Mesendoderm (in vitro differentiated cells): ENCODE measurements around the gene SEC61A1.

Source experiments
- DNase-seq: peaks from one replicate; pipeline ENCODE4 v3.0.0; 2013
- H2AK5ac ChIP-seq: 2 replicates; pipeline ENCODE4 v1.6.1; 2013; ENCODE audit warnings: low read length, inconsistent platforms
- H2BK120ac ChIP-seq: 2 replicates; pipeline ENCODE4 v1.6.1; 2013; ENCODE audit warnings: low read depth, mild to moderate bottlenecking, low read length, moderate library complexity, mixed read lengths
- H2BK15ac ChIP-seq: replicated peaks from 2 replicates; pipeline ENCODE4 v1.6.1; 2013; ENCODE audit warnings: low read depth, mild to moderate bottlenecking, moderate library complexity
- H2BK5ac ChIP-seq: 2 replicates; pipeline ENCODE4 v1.6.1; 2013; ENCODE audit warnings: low read length, inconsistent platforms
- H3K18ac ChIP-seq: 2 replicates; pipeline ENCODE4 v1.6.1; 2013; ENCODE audit warnings: mild to moderate bottlenecking, low read length, mixed read lengths
- H3K23ac ChIP-seq: one replicate; pipeline ENCODE4 v1.6.1; 2013; ENCODE audit warnings: low read length
- H3K27ac ChIP-seq: 2 replicates; pipeline ENCODE4 v1.5.1; 2013; ENCODE audit warnings: low read depth, mild to moderate bottlenecking, inconsistent platforms, low read length, moderate library complexity
- H3K27me3 ChIP-seq: 2 replicates; pipeline ENCODE4 v1.6.1; 2013; ENCODE audit warnings: low read length, control low read depth, mild to moderate bottlenecking, inconsistent platforms; ENCODE audit not compliant: insufficient read depth, poor library complexity
- H3K36me3 ChIP-seq: 2 replicates; pipeline ENCODE4 v1.6.1; 2013; ENCODE audit warnings: low read length, inconsistent platforms; ENCODE audit not compliant: control insufficient read depth, insufficient read depth
- H3K4ac ChIP-seq: one replicate; pipeline ENCODE4 v1.6.1; 2013; ENCODE audit warnings: low read depth, mild to moderate bottlenecking, low read length, moderate library complexity
- H3K4me1 ChIP-seq: 2 replicates; pipeline ENCODE4 v1.6.1; 2013; ENCODE audit warnings: low read depth, low read length, inconsistent platforms; ENCODE audit not compliant: control insufficient read depth
- H3K4me2 ChIP-seq: 2 replicates; pipeline ENCODE4 v1.6.1; 2013; ENCODE audit warnings: low read length
- H3K4me3 ChIP-seq: 2 replicates; pipeline ENCODE4 v1.5.1; 2013; ENCODE audit warnings: mild to moderate bottlenecking, low read length
- H3K56ac ChIP-seq: one replicate; pipeline ENCODE4 v1.6.1; 2013; ENCODE audit warnings: low read length
- H3K79me1 ChIP-seq: 2 replicates; pipeline ENCODE4 v1.6.1; 2013; ENCODE audit warnings: low read length, inconsistent platforms
- H3K79me2 ChIP-seq: 2 replicates; pipeline ENCODE4 v1.6.1; 2013; ENCODE audit warnings: mild to moderate bottlenecking, low read length; ENCODE audit not compliant: control insufficient read depth, insufficient read depth
- H3K9ac ChIP-seq: 2 replicates; pipeline ENCODE4 v1.6.1; 2013; ENCODE audit warnings: low read length, inconsistent platforms
- H4K5ac ChIP-seq: one replicate; pipeline ENCODE4 v1.6.1; 2013; ENCODE audit warnings: low read length
- H4K8ac ChIP-seq: one replicate; pipeline ENCODE4 v1.6.1; 2013; ENCODE audit warnings: low read depth, mild to moderate bottlenecking, control low read depth, low read length, moderate library complexity
- WGBS: extraction: QIAGEN DNeasy Blood & Tissue Kit; methylation state at CpG from one replicate; pipeline ENCODE4 v1.1.7; 2013; ENCODE audit warnings: low lambda C conversion rate, missing lambda C conversion rate; ENCODE audit not compliant: insufficient coverage; ENCODE audit errors: extremely low coverage; 5-methylcytosine and 5-hydroxymethylcytosine counted together

The SEC61A1 gene

GRCh38 chr3:128081226-128081625 is 29.0 kb downstream of the SEC61A1 start:
- no peak overlapping the region for H3K9ac ChIP-seq
- no peak overlapping the region for H3K4ac ChIP-seq
- H3K27me3 ChIP-seq = no peaks in the 10 kb centered on the region
- H2AK5ac ChIP-seq = no peak overlapping the region
- no peak overlapping the region for H4K8ac ChIP-seq
- no peak overlapping the region for H3K4me3 ChIP-seq
- H3K23ac ChIP-seq = no peak overlapping the region
- DNase-seq = no peak
- no peaks in the 10 kb centered on the region for H3K79me2 ChIP-seq
- no CpG with 5 or more reads among the region's 6 CpGs for WGBS
- H3K4me1 ChIP-seq = no peaks in the 10 kb centered on the region
- no peak overlapping the region for H2BK5ac ChIP-seq
- H3K36me3 ChIP-seq = peaks cover 8% of the 10 kb centered on the region
- H3K27ac ChIP-seq = no peak overlapping the region
- H3K4me2 ChIP-seq = no peak overlapping the region
- H3K56ac ChIP-seq = no peak overlapping the region
- H4K5ac ChIP-seq = no peak overlapping the region
- H3K18ac ChIP-seq = no peak overlapping the region
- H2BK15ac ChIP-seq = no peak overlapping the region
- no peaks in the 10 kb centered on the region for H3K79me1 ChIP-seq
- H2BK120ac ChIP-seq = no peak overlapping the region

GRCh38 chr3:128081846-128082245 is 29.6 kb downstream of the SEC61A1 start:
- H3K18ac ChIP-seq = no peak overlapping the region
- no peak overlapping the region for H3K4me3 ChIP-seq
- no CpG with 5 or more reads among the region's 4 CpGs for WGBS
- H3K79me2 ChIP-seq = no peaks in the 10 kb centered on the region
- H2BK15ac ChIP-seq = no peak overlapping the region
- H3K79me1 ChIP-seq = no peaks in the 10 kb centered on the region
- H4K8ac ChIP-seq = no peak overlapping the region
- no peak overlapping the region for H2BK120ac ChIP-seq
- H3K36me3 ChIP-seq = peaks cover 8% of the 10 kb centered on the region
- H3K56ac ChIP-seq = no peak overlapping the region
- H4K5ac ChIP-seq = no peak overlapping the region
- H2BK5ac ChIP-seq = no peak overlapping the region
- H3K4me2 ChIP-seq = no peak overlapping the region
- DNase-seq = no peak
- H3K27ac ChIP-seq = no peak overlapping the region
- H3K27me3 ChIP-seq = no peaks in the 10 kb centered on the region
- no peak overlapping the region for H2AK5ac ChIP-seq
- H3K23ac ChIP-seq = no peak overlapping the region
- H3K4ac ChIP-seq = no peak overlapping the region
- no peak overlapping the region for H3K9ac ChIP-seq
- H3K4me1 ChIP-seq = no peaks in the 10 kb centered on the region

GRCh38 chr3:128082546-128082945 is 30.3 kb downstream of the SEC61A1 start:
- no peak overlapping the region for H3K9ac ChIP-seq
- no peak overlapping the region for H2BK15ac ChIP-seq
- no peak overlapping the region for H3K27ac ChIP-seq
- H3K4me3 ChIP-seq = no peak overlapping the region
- no peaks in the 10 kb centered on the region for H3K27me3 ChIP-seq
- no peaks in the 10 kb centered on the region for H3K79me2 ChIP-seq
- H3K4ac ChIP-seq = no peak overlapping the region
- no peak overlapping the region for H4K5ac ChIP-seq
- H3K79me1 ChIP-seq = no peaks in the 10 kb centered on the region
- no peak overlapping the region for H2BK120ac ChIP-seq
- H3K56ac ChIP-seq = no peak overlapping the region
- no peak overlapping the region for H3K23ac ChIP-seq
- H3K36me3 ChIP-seq = peaks cover 8% of the 10 kb centered on the region
- no peaks in the 10 kb centered on the region for H3K4me1 ChIP-seq
- DNase-seq = no peak
- no peak overlapping the region for H2AK5ac ChIP-seq
- WGBS = no CpG with 5 or more reads among the region's 10 CpGs
- H2BK5ac ChIP-seq = no peak overlapping the region
- H3K18ac ChIP-seq = no peak overlapping the region
- H4K8ac ChIP-seq = no peak overlapping the region
- H3K4me2 ChIP-seq = no peak overlapping the region

GRCh38 chr3:128083396-128083795 is 31.2 kb downstream of the SEC61A1 start:
- H3K56ac ChIP-seq = no peak overlapping the region
- H3K79me1 ChIP-seq = no peaks in the 10 kb centered on the region
- no peak overlapping the region for H2BK120ac ChIP-seq
- DNase-seq = no peak
- WGBS = no CpG with 5 or more reads among the region's 10 CpGs
- H2BK5ac ChIP-seq = no peak overlapping the region
- no peak overlapping the region for H3K4ac ChIP-seq
- no peak overlapping the region for H3K18ac ChIP-seq
- no peak overlapping the region for H2BK15ac ChIP-seq
- no peak overlapping the region for H3K4me2 ChIP-seq
- peaks cover 10% of the 10 kb centered on the region for H3K36me3 ChIP-seq
- H3K27ac ChIP-seq = no peak overlapping the region
- H3K4me3 ChIP-seq = no peak overlapping the region
- H3K9ac ChIP-seq = no peak overlapping the region
- H3K27me3 ChIP-seq = no peaks in the 10 kb centered on the region
- no peaks in the 10 kb centered on the region for H3K79me2 ChIP-seq
- no peak overlapping the region for H3K23ac ChIP-seq
- no peak overlapping the region for H4K8ac ChIP-seq
- no peak overlapping the region for H4K5ac ChIP-seq
- H2AK5ac ChIP-seq = no peak overlapping the region
- no peaks in the 10 kb centered on the region for H3K4me1 ChIP-seq

GRCh38 chr3:128083980-128084674 is 31.9 kb downstream of the SEC61A1 start:
- H3K79me1 ChIP-seq = no peaks in the 10 kb centered on the region

GRCh38 chr3:128084675-128085021 is 32.4 kb downstream of the SEC61A1 start:
- H3K56ac ChIP-seq = no peak overlapping the region
- no peak overlapping the region for H3K9ac ChIP-seq
- WGBS = no CpG with 5 or more reads among the region's 6 CpGs
- no peak overlapping the region for H2AK5ac ChIP-seq
- no peak for DNase-seq
- H3K79me2 ChIP-seq = no peaks in the 10 kb centered on the region
- H4K8ac ChIP-seq = no peak overlapping the region
- H3K18ac ChIP-seq = no peak overlapping the region
- no peak overlapping the region for H2BK5ac ChIP-seq
- H2BK15ac ChIP-seq = no peak overlapping the region
- no peak overlapping the region for H3K4ac ChIP-seq
- no peak overlapping the region for H4K5ac ChIP-seq
- H3K79me1 ChIP-seq = no peaks in the 10 kb centered on the region
- no peak overlapping the region for H2BK120ac ChIP-seq
- no peaks in the 10 kb centered on the region for H3K4me1 ChIP-seq
- no peak overlapping the region for H3K23ac ChIP-seq
- no peaks in the 10 kb centered on the region for H3K27me3 ChIP-seq
- H3K4me3 ChIP-seq = no peak overlapping the region
- H3K27ac ChIP-seq = no peak overlapping the region
- H3K36me3 ChIP-seq = peaks cover 10% of the 10 kb centered on the region
- no peak overlapping the region for H3K4me2 ChIP-seq

More at GRCh38 chr3:128083980-128084674, 31.9 kb downstream of the SEC61A1 start:
- no CpG with 5 or more reads among the region's 9 CpGs for WGBS
- Histone ChIP-seq H2BK120ac (no peak overlapping the region), H2AK5ac (no peak overlapping the region), H3K4me1 (no peaks in the 10 kb centered on the region), H3K79me2 (no peaks in the 10 kb centered on the region), H4K8ac (no peak overlapping the region), H4K5ac (no peak overlapping the region), H3K27ac (no peak overlapping the region), H3K18ac (no peak overlapping the region), H3K4ac (no peak overlapping the region), H2BK15ac (no peak overlapping the region), H3K23ac (no peak overlapping the region), H3K9ac (no peak overlapping the region), H3K56ac (no peak overlapping the region), H3K36me3 (peaks cover 10% of the 10 kb centered on the region), H3K27me3 (no peaks in the 10 kb centered on the region), H2BK5ac (no peak overlapping the region), H3K4me3 (no peak overlapping the region), H3K4me2 (no peak overlapping the region)
- DNase-seq = no peak
